H9 (cell line): ENCODE data around the gene YOD1. TPM values are rescaled to one million over a fixed set of nuclear protein-coding genes. Genes with fewer than 3 reads are reported as not detected.
A peak's percentile ranks its signal among the peaks of the same experiment; 100 is the strongest.

Experiments
- DNase-seq: peaks from one replicate; pipeline ENCODE4 v3.0.0-alpha.2; 2017
- H2AFZ ChIP-seq: one replicate; pipeline ENCODE4 v1.6.1; 2013; ENCODE audit warnings: mild to moderate bottlenecking, low read length, control low read depth, moderate library complexity
- H2AK5ac ChIP-seq: 2 replicates; pipeline ENCODE4 v1.6.1; 2013; ENCODE audit warnings: low read length, control low read depth, mixed read lengths; ENCODE audit not compliant: insufficient read length
- H2BK120ac ChIP-seq: one replicate; pipeline ENCODE4 v1.6.1; 2013; ENCODE audit warnings: low read depth, mild to moderate bottlenecking, low read length, control low read depth, inconsistent platforms; ENCODE audit not compliant: poor library complexity, severe bottlenecking
- H2BK12ac ChIP-seq: 2 replicates; pipeline ENCODE4 v1.6.1; 2013; ENCODE audit warnings: low read length, control low read depth, mixed read lengths, low read depth; ENCODE audit not compliant: insufficient read length
- H2BK15ac ChIP-seq: 2 replicates; pipeline ENCODE4 v1.6.1; 2013; ENCODE audit warnings: low read depth, low read length, control low read depth
- H2BK20ac ChIP-seq: one replicate; pipeline ENCODE4 v1.6.1; 2013; ENCODE audit warnings: low read depth, mild to moderate bottlenecking, low read length, control low read depth, inconsistent platforms; ENCODE audit not compliant: poor library complexity, severe bottlenecking
- H2BK5ac ChIP-seq: 2 replicates; pipeline ENCODE4 v1.6.1; 2013; ENCODE audit warnings: low read length, control low read depth, mixed read lengths; ENCODE audit not compliant: insufficient read length
- H3K14ac ChIP-seq: 2 replicates; pipeline ENCODE4 v1.6.1; 2013; ENCODE audit warnings: low read length, control low read depth; ENCODE audit not compliant: insufficient read depth
- H3K18ac ChIP-seq: 2 replicates; pipeline ENCODE4 v1.6.1; 2013; ENCODE audit warnings: low read depth, mild to moderate bottlenecking, mixed read lengths, low read length, control low read depth; ENCODE audit not compliant: insufficient read length
- H3K23ac ChIP-seq: 2 replicates; pipeline ENCODE4 v1.6.1; 2013; ENCODE audit warnings: low read length, control low read depth, mixed read lengths, low read depth; ENCODE audit not compliant: insufficient read length
- H3K23me2 ChIP-seq: 2 replicates; pipeline ENCODE4 v1.6.1; 2013; ENCODE audit warnings: low read depth, mild to moderate bottlenecking, mixed read lengths, low read length, control low read depth; ENCODE audit not compliant: insufficient read length, poor library complexity, severe bottlenecking
- H3K27ac ChIP-seq: 2 replicates; pipeline ENCODE4 v1.5.1; 2013; ENCODE audit warnings: low read length, control low read depth, mixed read lengths, low read depth; ENCODE audit not compliant: insufficient read length
- H3K27me3 ChIP-seq: 2 replicates; pipeline ENCODE4 v1.6.1; 2013; ENCODE audit warnings: low read length, control low read depth, inconsistent platforms; ENCODE audit not compliant: insufficient read depth
- H3K4ac ChIP-seq: 2 replicates; pipeline ENCODE4 v1.6.1; 2013; ENCODE audit warnings: low read depth, mild to moderate bottlenecking, control low read depth, inconsistent platforms, low read length, moderate library complexity
- H3K4me1 ChIP-seq: 2 replicates; pipeline ENCODE4 v1.6.1; 2013; ENCODE audit warnings: low read length, control low read depth, inconsistent platforms; ENCODE audit not compliant: insufficient read depth
- H3K4me2 ChIP-seq: 2 replicates; pipeline ENCODE4 v1.6.1; 2013; ENCODE audit warnings: low read length, control low read depth, mixed read lengths; ENCODE audit not compliant: insufficient read length, insufficient read depth
- H3K56ac ChIP-seq: 2 replicates; pipeline ENCODE4 v1.6.1; 2013; ENCODE audit warnings: low read depth, mild to moderate bottlenecking, mixed read lengths, low read length, control low read depth; ENCODE audit not compliant: insufficient read length
- H3K79me1 ChIP-seq: 2 replicates; pipeline ENCODE4 v1.6.1; 2013; ENCODE audit warnings: low read depth, mild to moderate bottlenecking, moderate library complexity, low read length, control low read depth, inconsistent platforms; ENCODE audit not compliant: insufficient read depth, poor library complexity, severe bottlenecking
- H3K79me2 ChIP-seq: 2 replicates; pipeline ENCODE4 v1.6.1; 2013; ENCODE audit warnings: low read length, control low read depth, inconsistent platforms; ENCODE audit not compliant: insufficient read depth
- H3K9ac ChIP-seq: 2 replicates; pipeline ENCODE4 v1.6.1; 2013; ENCODE audit warnings: low read length, control low read depth, mixed read lengths; ENCODE audit not compliant: insufficient read length; ENCODE audit errors: extremely low read depth
- H3K9me3 ChIP-seq: one replicate; pipeline ENCODE4 v1.6.1; 2013; ENCODE audit warnings: low read depth, low read length, inconsistent platforms; ENCODE audit not compliant: control insufficient read depth
- H3T11ph ChIP-seq: one replicate; pipeline ENCODE4 v1.6.1; 2013; ENCODE audit warnings: mild to moderate bottlenecking, low read length, control low read depth, inconsistent platforms
- H4K20me1 ChIP-seq: one replicate; pipeline ENCODE4 v1.6.1; 2013; ENCODE audit not compliant: control insufficient read depth, insufficient read length, insufficient read depth
- H4K5ac ChIP-seq: 2 replicates; pipeline ENCODE4 v1.6.1; 2013; ENCODE audit warnings: low read depth, mild to moderate bottlenecking, mixed read lengths, low read length, control low read depth; ENCODE audit not compliant: insufficient read length
- H4K8ac ChIP-seq: replicated peaks from 2 replicates; pipeline ENCODE4 v1.6.1; 2013; ENCODE audit warnings: low read length, control low read depth, mixed read lengths, low read depth; ENCODE audit not compliant: insufficient read length
- H4K91ac ChIP-seq: 2 replicates; pipeline ENCODE4 v1.6.1; 2013; ENCODE audit warnings: low read depth, mild to moderate bottlenecking, moderate library complexity, mixed read lengths, low read length, control low read depth; ENCODE audit not compliant: insufficient read length
- H3K27ac Mint-ChIP-seq, 3 experiments: 2 replicates in 2 of 3; 3 replicates in 1 of 3; pipeline ENCODE4 v1.8.0; 2020 to 2021; ENCODE audit warnings: mixed read lengths in 3 of 3, mild to moderate bottlenecking in 1 of 3, moderate library complexity in 1 of 3
- H3K27me3 Mint-ChIP-seq: 2 replicates; pipeline ENCODE4 v1.8.0; 2021; ENCODE audit warnings: low read depth, mild to moderate bottlenecking, moderate library complexity, mixed read lengths
- H3K36me3 Mint-ChIP-seq, 3 experiments: 2 replicates in 2 of 3; 3 replicates in 1 of 3; pipeline ENCODE4 v1.8.0; 2020 to 2021; ENCODE audit warnings: low read depth in 3 of 3, mixed read lengths in 3 of 3; ENCODE audit not compliant: insufficient read depth in 1 of 3
- H3K4me1 Mint-ChIP-seq, 2 experiments: 2 replicates each; pipeline ENCODE4 v1.8.0; 2020; ENCODE audit warnings: mixed read lengths in 2 of 2
- H3K4me3 Mint-ChIP-seq, 2 experiments: 2 replicates in 1 of 2; 3 replicates in 1 of 2; pipeline ENCODE4 v1.8.0; 2020 to 2021; ENCODE audit warnings: mild to moderate bottlenecking in 2 of 2, mixed read lengths in 2 of 2, moderate library complexity in 1 of 2
- H3K9me3 Mint-ChIP-seq, 2 experiments: 2 replicates in 1 of 2; 3 replicates in 1 of 2; pipeline ENCODE4 v1.8.0; 2020; ENCODE audit warnings: mild to moderate bottlenecking in 2 of 2, mixed read lengths in 2 of 2, moderate library complexity in 1 of 2
- CTCF ChIP-seq: fragments of 200-600 bp; sonication (generic); conservative IDR thresholded peaks from 3 replicates; pipeline ENCODE4 v1.8.0; 2021; ENCODE audit warnings: antibody characterized with exemption, mild to moderate bottlenecking
- WGBS: extraction: QIAGEN DNeasy Blood & Tissue Kit; methylation state at CpG from one replicate; pipeline ENCODE4 v1.1.7; 2013; ENCODE audit warnings: missing lambda C conversion rate, low lambda C conversion rate, mixed read lengths; ENCODE audit not compliant: insufficient read length; ENCODE audit errors: extremely low coverage; 5-methylcytosine and 5-hydroxymethylcytosine counted together
- total RNA-seq: library from RNA; stranded (reverse); gene quantifications from 2 replicates; pipeline ENCODE4 v1.2.1, GENCODE V29; 2021

Gene YOD1
- total RNA-seq, 1 experiment from 2014 or later: 8.6 TPM

GRCh38 chr1:207056673-207057072 is 5.7 kb upstream of the YOD1 start:
- no peaks in the 10 kb centered on the region for H3K9me3 ChIP-seq
- no peaks in the 10 kb centered on the region for H3K79me2 ChIP-seq
- H3K4ac ChIP-seq: no peak overlapping the region
- no peak overlapping the region for H2BK20ac ChIP-seq
- no peak overlapping the region; a peak in 1 of 5 replicates for H3K4me3 Mint-ChIP-seq
- peaks cover 1% of the 10 kb centered on the region for H3K27me3 Mint-ChIP-seq
- DNase-seq: no peak
- H3K36me3 Mint-ChIP-seq: peaks cover 0 to 11% (median 0%) of the 10 kb centered on the region in 3 experiments; a peak in 3 of 7 replicates
- no peak overlapping the region for H3K9ac ChIP-seq
- H2BK15ac ChIP-seq: no peak overlapping the region
- H3K56ac ChIP-seq: no peak overlapping the region
- no peaks in the 10 kb centered on the region for H3K79me1 ChIP-seq
- H2AK5ac ChIP-seq: no peak overlapping the region
- no peak for TF ChIP-seq CTCF
- H2BK120ac ChIP-seq: no peak overlapping the region
- H3K4me1 Mint-ChIP-seq: peaks cover 17 to 18% of the 10 kb centered on the region in 2 experiments
- no peak overlapping the region for H2BK12ac ChIP-seq
- H4K5ac ChIP-seq: no peak overlapping the region
- no peak overlapping the region for H3K27ac ChIP-seq
- H2BK5ac ChIP-seq: no peak overlapping the region
- no peaks in the 10 kb centered on the region for H4K20me1 ChIP-seq
- no peak overlapping the region for H4K91ac ChIP-seq
- no peak overlapping the region for H3K4me2 ChIP-seq
- no peak overlapping the region for H2AFZ ChIP-seq
- no peak overlapping the region for H3K18ac ChIP-seq
- H3T11ph ChIP-seq: no peak overlapping the region
- no peaks in the 10 kb centered on the region for H3K9me3 Mint-ChIP-seq
- no peak overlapping the region for H3K14ac ChIP-seq
- H3K4me1 ChIP-seq: no peaks in the 10 kb centered on the region
- H3K27me3 ChIP-seq: no peaks in the 10 kb centered on the region
- no CpG with 5 or more reads among the region's 6 CpGs for WGBS
- no peak overlapping the region for H3K23ac ChIP-seq
- H3K27ac Mint-ChIP-seq: peak overlapping the region in 1 of 3 experiments; percentile 6; a peak in 1 of 7 replicates
- H4K8ac ChIP-seq: no peak overlapping the region
- peaks cover 7% of the 10 kb centered on the region for H3K23me2 ChIP-seq
